Hippocampal formation (tissue), 2 donors: Measurements from ENCODE around the gene MCIDAS.
A peak's percentile ranks its signal among the peaks of the same experiment; 100 is the strongest.

Experiments used
- DNase-seq, 2 donors: peaks; one replicate each; lab custom pipeline; 2025; lab: John Stamatoyannopoulos, UW

MCIDAS gene

GRCh38 chr5:55222092-55222984 lies 4.8 kb downstream of the MCIDAS start:
- DNase-seq: no peak

DNA sequence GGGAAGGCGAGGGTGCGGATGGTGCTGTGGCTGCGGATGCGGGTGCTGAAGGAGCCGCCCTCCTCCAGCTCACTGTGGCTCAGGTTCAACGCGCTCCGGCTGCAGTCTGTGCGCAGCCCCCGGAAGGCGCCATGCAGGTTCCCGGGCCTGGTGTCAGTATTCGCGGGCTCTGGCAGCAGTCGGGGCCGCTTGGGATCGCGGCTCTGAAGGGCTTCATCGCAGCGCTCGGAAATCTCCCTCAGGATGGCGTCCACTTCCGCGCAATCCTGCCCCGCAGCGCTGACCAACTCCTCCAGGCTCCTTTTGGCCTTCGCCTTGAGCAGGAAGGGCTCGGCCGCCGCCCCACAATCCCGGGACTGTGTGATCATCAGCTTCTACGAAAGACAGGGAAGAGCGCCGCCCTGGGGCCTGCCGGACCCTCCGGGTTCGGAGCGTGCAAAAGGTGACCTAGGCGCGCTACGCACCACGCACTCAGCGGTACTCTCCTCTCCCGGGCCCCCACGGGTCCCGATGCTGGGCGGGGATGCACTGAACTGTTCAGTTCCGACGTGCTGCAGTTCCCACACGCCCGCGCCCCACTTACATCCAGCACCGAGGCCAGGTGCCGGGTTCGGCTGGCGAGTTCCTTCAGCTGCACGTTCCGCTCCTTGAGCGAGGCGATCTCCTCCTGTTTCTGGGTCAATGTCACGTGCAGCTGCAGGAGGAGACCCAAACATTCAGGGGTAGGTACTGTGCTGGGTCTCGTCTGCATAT lies 6.5 kb downstream of the MCIDAS start:
- no peak for DNase-seq

GRCh38 chr5:55219770-55220169 lies 7.3 kb downstream of the MCIDAS start:
- DNase-seq: no peak

DNA sequence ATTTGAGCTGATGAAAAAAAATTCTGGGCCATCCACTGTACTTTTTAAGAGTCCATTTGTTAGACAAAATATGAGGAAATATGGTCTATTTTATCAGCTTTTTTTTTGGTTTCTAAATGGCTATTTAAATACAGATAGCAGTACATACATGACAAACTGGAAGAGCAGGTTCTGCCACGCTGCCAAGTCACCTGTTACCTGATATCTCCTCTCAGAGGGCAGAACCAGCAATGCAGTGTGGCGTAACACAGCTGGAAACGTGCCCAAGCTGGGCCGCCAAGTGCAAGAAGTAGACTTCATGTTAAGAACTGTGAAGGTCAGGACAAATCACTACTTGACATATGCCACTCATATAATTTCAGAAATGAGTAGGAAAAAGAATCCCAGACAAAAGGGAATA lies 8.1 kb downstream of the MCIDAS start:
- DNase-seq: no peak

GRCh38 chr5:55211184-55211874 lies 15.8 kb downstream of the MCIDAS start:
- DNase-seq: no peak

DNA sequence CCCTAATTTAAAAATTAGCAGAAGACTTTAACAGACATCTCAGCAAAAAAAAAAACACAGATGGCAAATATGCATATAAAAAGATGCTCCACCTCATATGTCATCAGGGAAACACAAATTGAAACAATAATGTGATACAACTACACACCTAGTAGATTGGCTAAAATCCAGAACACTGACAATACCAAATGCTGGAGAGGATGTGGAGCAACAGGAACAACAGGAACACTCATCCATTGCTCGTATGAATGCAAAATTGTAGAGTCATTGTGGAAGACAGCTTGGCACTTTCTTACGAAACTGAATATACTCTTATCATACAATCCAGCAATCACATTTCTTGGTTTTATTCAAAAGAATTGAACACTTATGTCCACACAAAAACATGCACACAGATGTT lies 22.1 kb downstream of the MCIDAS start:
- no peak for DNase-seq

GRCh38 chr5:55191165-55191564 lies 36.0 kb downstream of the MCIDAS start:
- no peak for DNase-seq

DNA sequence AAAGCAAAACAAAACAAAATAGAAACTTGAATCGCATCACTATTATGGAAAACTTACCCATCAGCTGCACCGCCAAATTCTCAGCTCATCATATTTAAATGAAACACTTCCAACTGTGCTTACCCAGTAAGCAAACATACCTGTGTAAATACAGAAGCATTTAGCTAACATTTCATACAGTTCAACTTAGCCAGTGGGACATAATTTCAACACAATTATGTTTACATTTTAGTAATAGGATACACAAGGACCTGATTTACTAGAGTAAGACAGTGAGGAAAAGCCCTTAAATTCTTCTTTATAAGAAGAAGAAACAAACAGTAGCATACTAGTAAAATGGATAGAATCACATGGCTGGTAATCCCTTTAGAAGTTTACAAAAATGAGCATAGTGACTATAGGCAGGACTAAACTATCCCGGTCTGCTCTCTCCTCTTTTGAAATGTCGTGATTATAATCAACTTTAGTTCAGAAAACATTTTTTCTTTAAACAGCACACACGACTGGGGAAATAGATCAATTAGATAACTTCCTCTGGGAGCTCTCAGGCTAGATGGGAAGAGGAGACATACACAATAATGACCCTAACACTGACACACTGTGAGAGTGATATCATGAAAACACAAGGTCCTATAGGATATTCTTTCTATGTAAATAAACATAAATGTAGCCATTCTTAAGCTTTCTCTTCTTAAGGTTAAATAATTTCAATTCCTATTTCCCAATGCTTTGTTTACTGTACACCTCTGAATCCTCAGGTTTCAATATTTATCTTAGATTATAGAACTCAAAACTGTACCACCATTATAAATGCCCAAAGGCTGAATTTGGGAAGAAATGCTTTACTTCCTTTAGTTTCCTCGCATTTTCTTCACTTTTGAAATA lies 38.2 kb downstream of the MCIDAS start:
- DNase-seq: no peak

DNA sequence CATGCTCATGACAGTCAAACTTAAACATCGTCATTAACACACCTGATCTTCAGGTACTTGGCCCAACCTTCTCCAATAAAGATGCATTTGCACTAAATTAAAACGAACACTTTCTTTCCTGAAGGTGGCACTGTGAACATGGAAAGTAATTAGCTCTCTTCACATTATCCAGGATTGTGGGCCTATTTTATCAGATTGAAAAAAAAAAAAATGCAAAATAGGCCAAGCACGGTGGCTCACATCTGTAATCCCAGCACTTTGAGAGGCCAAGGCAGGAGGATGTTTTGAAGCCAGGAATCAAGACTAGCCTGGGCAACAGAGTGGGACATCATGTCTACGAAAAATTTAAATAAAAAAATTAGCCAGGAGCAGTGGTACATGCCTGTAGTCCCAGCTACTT lies 39.7 kb downstream of the MCIDAS start:
- DNase-seq: no peak

DNA sequence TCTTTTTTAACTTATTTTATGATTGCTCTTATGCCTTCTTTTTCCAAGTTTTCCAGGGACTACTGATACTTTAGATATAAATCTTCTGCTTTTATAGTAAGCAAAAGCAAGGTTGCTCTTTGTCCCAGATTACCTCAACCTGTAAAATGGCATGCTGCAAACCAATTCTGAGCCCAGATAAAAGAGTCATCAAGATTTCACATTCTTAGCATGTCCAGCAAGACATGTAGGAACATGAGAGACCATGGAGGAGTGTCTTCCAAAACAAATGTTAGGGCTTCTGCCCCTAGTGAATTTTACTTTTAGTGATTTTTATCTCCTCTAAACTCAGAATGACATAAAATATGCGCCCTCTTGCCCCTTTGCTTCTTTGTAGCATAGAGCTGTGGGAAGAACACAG lies 47.1 kb downstream of the MCIDAS start:
- no peak for DNase-seq

- no peak for DNase-seq
Observed at GRCh38 chr5:55177078-55177477, 50.0 kb downstream of the MCIDAS start.

GRCh38 chr5:55176176-55176818 lies 50.8 kb downstream of the MCIDAS start:
- no peak for DNase-seq

DNA sequence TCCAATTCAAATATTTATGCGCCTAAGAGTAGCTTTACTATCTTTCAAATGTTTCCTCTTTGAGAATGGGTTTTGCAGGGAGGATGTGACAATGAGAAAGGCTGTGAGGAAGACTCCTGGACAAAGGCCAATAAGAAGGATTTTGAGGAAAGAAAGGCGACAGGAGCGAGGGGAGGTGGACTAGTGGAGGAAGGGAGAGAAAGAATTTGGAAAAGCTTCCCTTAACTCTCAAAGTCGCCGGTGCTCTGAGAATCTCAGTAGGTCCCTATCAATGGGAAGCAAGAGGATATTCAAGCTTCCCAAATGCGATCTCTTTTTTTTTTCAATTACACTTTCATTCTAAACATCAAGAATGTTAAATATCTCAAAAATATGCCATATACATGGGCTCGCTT lies 51.3 kb downstream of the MCIDAS start:
- DNase-seq: no peak

DNA sequence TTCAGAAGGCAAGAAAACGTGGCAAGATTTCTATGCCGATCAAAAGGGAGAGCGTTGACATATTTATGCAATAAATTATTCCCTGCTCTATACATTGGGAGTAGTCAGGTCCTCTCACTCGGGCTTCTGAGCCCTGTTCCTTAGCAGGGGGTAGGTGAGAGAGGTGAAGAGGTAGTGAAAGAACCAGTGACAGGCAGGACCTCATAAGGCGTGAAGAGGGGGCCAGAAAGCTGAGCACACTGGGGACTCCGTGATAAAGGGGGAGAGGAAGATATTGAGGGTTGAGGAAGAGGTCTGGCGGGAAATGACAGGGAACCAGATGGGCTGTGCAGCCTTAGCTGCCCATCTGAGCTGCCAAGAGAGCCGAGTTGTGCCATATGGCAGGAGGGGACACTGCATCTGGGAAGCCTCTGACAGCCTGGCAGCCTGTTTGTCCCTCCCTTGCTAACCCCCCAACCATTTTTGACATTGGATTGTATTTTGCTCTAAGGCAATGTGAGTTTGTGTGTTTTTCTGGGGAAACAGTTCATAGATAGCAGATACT lies 53.4 kb downstream of the MCIDAS start:
- DNase-seq: no peak

DNA sequence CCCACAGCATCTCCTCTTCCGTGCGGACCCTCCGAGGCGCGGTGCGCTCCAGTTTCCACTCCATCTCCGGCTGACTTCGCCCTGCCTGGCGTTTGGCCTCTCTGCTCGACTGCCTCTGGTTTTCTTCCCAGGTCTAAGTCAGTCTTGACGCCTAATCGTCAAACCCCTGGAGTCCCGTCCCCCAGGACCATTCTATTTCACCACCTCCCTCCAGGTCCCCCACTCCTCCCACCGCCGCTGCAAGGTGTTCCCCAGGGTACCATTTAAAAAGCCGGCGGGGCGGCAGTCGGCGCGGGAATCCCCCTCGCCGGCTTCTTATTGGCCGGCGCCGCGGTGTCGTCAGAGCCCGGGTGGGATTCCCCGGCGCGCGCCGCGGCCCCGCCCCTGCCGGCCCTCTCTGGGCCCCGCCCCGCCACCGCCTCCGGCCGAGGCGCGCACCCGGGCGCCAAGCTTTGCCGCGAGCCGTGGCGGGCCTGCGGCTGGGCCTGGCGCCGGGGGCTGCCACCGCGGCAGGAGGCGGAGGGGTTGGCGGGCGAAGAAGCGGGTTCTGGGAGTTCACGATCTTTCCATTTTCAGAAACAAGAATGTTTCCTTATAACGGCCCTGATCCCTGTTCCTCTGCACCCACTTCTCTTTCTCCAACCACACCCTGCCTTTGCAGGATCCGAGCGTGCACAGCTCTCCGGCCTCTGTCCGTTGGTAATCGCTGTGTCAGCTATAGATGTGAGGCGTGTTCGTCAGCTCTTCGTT lies 54.0 kb downstream of the MCIDAS start, which contains the start of gene CDC20B:
Gene CDC20B (minus strand): TSS at position 241 of the 750 bp plus-strand sequence. CDS start 177 bp downstream, at position 64.
- DNase-seq: peak; percentile 6 to 48

DNA sequence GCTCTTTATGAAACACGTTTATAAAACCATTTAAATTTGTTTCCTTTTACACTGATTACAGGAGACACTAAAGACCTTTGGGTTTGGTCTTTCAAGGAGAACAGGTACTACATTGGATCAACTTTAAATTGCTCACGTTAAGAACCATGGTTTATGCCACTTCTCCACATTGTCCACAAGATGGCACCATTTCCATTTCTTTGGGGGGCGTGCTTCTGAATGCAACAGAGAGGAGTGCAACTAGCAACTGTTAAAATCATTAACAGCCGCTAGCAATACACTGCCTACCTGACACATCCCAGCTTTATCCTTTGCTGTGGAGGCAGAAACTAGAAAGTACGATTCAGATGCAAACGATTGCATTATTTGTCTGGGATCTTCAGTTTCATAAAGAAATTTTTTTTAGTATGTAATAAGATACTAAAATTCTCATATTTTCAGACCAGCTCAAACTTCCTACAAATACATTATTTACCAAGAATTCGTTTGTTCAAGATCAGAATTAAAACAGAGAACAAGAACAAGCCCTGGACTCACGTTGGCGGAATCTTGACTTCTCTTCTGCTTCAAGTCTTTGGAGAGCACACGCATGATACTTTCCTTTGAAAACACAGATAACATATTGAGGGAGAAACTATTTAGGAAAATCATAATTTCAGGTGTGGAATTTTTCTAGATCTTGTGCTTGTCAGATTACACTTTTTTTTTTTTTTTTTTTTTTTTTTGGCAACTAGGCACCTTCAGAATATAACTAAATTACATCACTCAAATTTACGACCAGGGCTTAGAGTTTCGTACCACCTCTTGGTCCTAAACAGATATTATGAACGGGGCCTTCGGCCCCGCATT lies 54.8 kb downstream of the MCIDAS start:
- peak; percentile 27 to 76 for DNase-seq

GRCh38 chr5:55171471-55171870 lies 55.6 kb downstream of the MCIDAS start:
- no peak for DNase-seq
